ENCODE results near the gene EOLA1.
"Not testable (repeated sequence)": the region's sequence is repeated elsewhere in the genome, so short reads cannot be mapped to it uniquely, and the experiment has no call there.

- TF ChIP-seq TARDBP (IDR thresholded peaks at IDR 0.05); SUZ12 (IDR thresholded peaks at IDR 0.05); ELF4 (IDR thresholded peaks at IDR 0.05); ZNF384 (IDR thresholded peaks at IDR 0.05); L3MBTL2 (conservative IDR thresholded peaks at IDR 0.05); HDGF (IDR thresholded peaks at IDR 0.05; ENCODE audit: borderline replicate concordance); BHLHE40 (IDR thresholded peaks at IDR 0.05; ENCODE audit: borderline replicate concordance); FOXM1 (IDR thresholded peaks at IDR 0.05; ENCODE audit: borderline replicate concordance): not testable (repeated sequence)
Measured at GRCh38 chrX:149537474-149537873, 3.3 kb upstream of the EOLA1 start.

Data from HEK293T (cell line).